Suprapubic skin (tissue), 4 donors: Measurements from ENCODE around the gene PPP3CB. TPM values are rescaled to one million over a fixed set of nuclear protein-coding genes. Genes with fewer than 3 reads are reported as not detected.

Experiments
- DNase-seq, 2 donors: peaks; one replicate each; pipeline ENCODE4 v3.0.0-alpha.2; 2019; ENCODE audit warnings: low spot score in 2 of 2
- H3K27ac ChIP-seq: fragments of 200-600 bp; sonication (generic); one replicate; pipeline ENCODE4 v1.5.1; 2019
- H3K27me3 ChIP-seq: fragments of 200-600 bp; sonication (generic); one replicate; pipeline ENCODE4 v1.5.1; 2019
- H3K36me3 ChIP-seq: fragments of 200-600 bp; sonication (generic); one replicate; pipeline ENCODE4 v1.5.1; 2019
- H3K4me1 ChIP-seq: fragments of 200-600 bp; sonication (generic); one replicate; pipeline ENCODE4 v1.5.1; 2019
- H3K4me3 ChIP-seq: fragments of 200-600 bp; sonication (generic); one replicate; pipeline ENCODE4 v1.5.1; 2019; ENCODE audit warnings: mild to moderate bottlenecking
- H3K9me3 ChIP-seq: fragments of 200-600 bp; sonication (generic); one replicate; pipeline ENCODE4 v1.5.1; 2019
- CTCF ChIP-seq, 2 donors: fragments of 200-600 bp in 1 of 2; fragments of 450-650 bp in 1 of 2; sonication (generic) in 1 of 2; IDR thresholded peaks; one replicate each; pipeline ENCODE4 v1.5.1; 2016 to 2019; ENCODE audit warnings: antibody characterized with exemption in 2 of 2, mild to moderate bottlenecking in 1 of 2, moderate library complexity in 1 of 2
- EP300 ChIP-seq: sonication (generic); formaldehyde crosslinking; IDR thresholded peaks from one replicate; pipeline ENCODE4 v1.6.1; 2017; ENCODE audit warnings: antibody characterized with exemption
- POLR2A ChIP-seq, 2 donors: fragments of 450-650 bp; IDR thresholded peaks; one replicate each; pipeline ENCODE4 v1.6.1; 2017; ENCODE audit warnings: antibody characterized with exemption in 2 of 2, mild to moderate bottlenecking in 2 of 2, moderate library complexity in 2 of 2
- POLR2AphosphoS5 ChIP-seq, 3 donors: sonication (generic); formaldehyde crosslinking; IDR thresholded peaks; one replicate each; pipeline ENCODE4 v1.6.1; 2017; ENCODE audit warnings: antibody characterized with exemption in 3 of 3
- WGBS: methylation state at CpG from one replicate; pipeline ENCODE4 v1.1.5; 2018; 5-methylcytosine and 5-hydroxymethylcytosine counted together
- total RNA-seq, 4 donors: library from RNA; depleted of rRNA; stranded (reverse); fragments of >200 nt; gene quantifications; one replicate each; pipeline ENCODE4 v1.1.0, GENCODE V29; 2016

PPP3CB gene
- total RNA-seq, 4 donors from 2014 or later: 24.9 to 45.4 (median 30.5) TPM

- WGBS: 85% methylated on average over 1 of the region's 1 CpG
- TF ChIP-seq EP300: no peak
- no peak for TF ChIP-seq POLR2A (IDR thresholded peaks at IDR 0.05)
- no peak for TF ChIP-seq POLR2AphosphoS5 (IDR thresholded peaks at IDR 0.05)
- no peak for TF ChIP-seq CTCF (IDR thresholded peaks at IDR 0.05)
- Histone ChIP-seq H3K9me3 (no peaks in the 10 kb centered on the region), H3K4me3 (no peak overlapping the region), H3K4me1 (no peaks in the 10 kb centered on the region), H3K27ac (no peak overlapping the region), H3K36me3 (peaks cover 49% of the 10 kb centered on the region), H3K27me3 (no peaks in the 10 kb centered on the region)
- DNase-seq: no peak
Measured at GRCh38 chr10:73449113-73449512, 46.7 kb downstream of the PPP3CB start.

- DNase-seq: no peak
- Histone ChIP-seq H3K9me3 (no peaks in the 10 kb centered on the region), H3K4me3 (no peak overlapping the region), H3K4me1 (no peaks in the 10 kb centered on the region), H3K36me3 (peaks cover 43% of the 10 kb centered on the region), H3K27me3 (no peaks in the 10 kb centered on the region), H3K27ac (no peak overlapping the region)
- WGBS: 81% methylated on average over 1 of the region's 1 CpG
- TF ChIP-seq POLR2AphosphoS5 (IDR thresholded peaks at IDR 0.05) (no peak), POLR2A (IDR thresholded peaks at IDR 0.05) (no peak)
Measured at GRCh38 chr10:73448384-73448783, 47.4 kb downstream of the PPP3CB start.

GRCh38 chr10:73446926-73447325 is 48.9 kb downstream of the PPP3CB start:
- no peaks in the 10 kb centered on the region for H3K9me3 ChIP-seq
- no peak for DNase-seq
- no peak overlapping the region for H3K4me3 ChIP-seq
- H3K4me1 ChIP-seq: no peaks in the 10 kb centered on the region
- H3K27ac ChIP-seq: no peak overlapping the region
- peaks cover 36% of the 10 kb centered on the region for H3K36me3 ChIP-seq
- H3K27me3 ChIP-seq: no peaks in the 10 kb centered on the region
- TF ChIP-seq POLR2A (IDR thresholded peaks at IDR 0.05) (no peak), EP300 (no peak)

GRCh38 chr10:73444457-73444856 is 51.4 kb downstream of the PPP3CB start:
- Histone ChIP-seq H3K4me3 (no peak overlapping the region), H3K36me3 (peaks cover 55% of the 10 kb centered on the region), H3K4me1 (no peaks in the 10 kb centered on the region), H3K9me3 (no peaks in the 10 kb centered on the region), H3K27ac (no peak overlapping the region), H3K27me3 (no peaks in the 10 kb centered on the region)
- WGBS: 88% methylated on average over 1 of the region's 1 CpG
- no peak for DNase-seq
- no peak for TF ChIP-seq POLR2A (IDR thresholded peaks at IDR 0.05)
- no peak for TF ChIP-seq POLR2AphosphoS5 (IDR thresholded peaks at IDR 0.05)
- TF ChIP-seq CTCF (IDR thresholded peaks at IDR 0.05): no peak
- TF ChIP-seq EP300: no peak

GRCh38 chr10:73439605-73440312 is 56.1 kb downstream of the PPP3CB start:
- WGBS: 88% methylated on average over 1 of the region's 1 CpG
- peaks cover 48% of the 10 kb centered on the region for H3K36me3 ChIP-seq

GRCh38 chr10:73439055-73439454 is 56.8 kb downstream of the PPP3CB start:
- TF ChIP-seq EP300: no peak
- TF ChIP-seq POLR2A (IDR thresholded peaks at IDR 0.05): no peak
- no peak for TF ChIP-seq POLR2AphosphoS5 (IDR thresholded peaks at IDR 0.05)
- TF ChIP-seq CTCF (IDR thresholded peaks at IDR 0.05): no peak
- no peak for DNase-seq
- no peak overlapping the region for H3K27ac ChIP-seq
- H3K4me1 ChIP-seq: no peaks in the 10 kb centered on the region
- peaks cover 41% of the 10 kb centered on the region for H3K36me3 ChIP-seq
- H3K9me3 ChIP-seq: no peaks in the 10 kb centered on the region
- 94% methylated on average over 1 of the region's 1 CpG for WGBS
- H3K4me3 ChIP-seq: no peak overlapping the region
- H3K27me3 ChIP-seq: no peaks in the 10 kb centered on the region

More at GRCh38 chr10:73439605-73440312, 56.1 kb downstream of the PPP3CB start:
- Histone ChIP-seq H3K4me1 (no peaks in the 10 kb centered on the region), H3K9me3 (no peaks in the 10 kb centered on the region), H3K27ac (no peak overlapping the region), H3K27me3 (no peaks in the 10 kb centered on the region), H3K4me3 (no peak overlapping the region)
- DNase-seq: no peak
- TF ChIP-seq EP300 (no peak), POLR2A (IDR thresholded peaks at IDR 0.05) (no peak)

GRCh38 chr10:73433538-73433867 is 62.3 kb downstream of the PPP3CB start, which contains the start of gene MSS51:
MSS51 (minus strand) TSS chr10:73433561; CDS start chr10:73428284, 5,277 bp downstream.
- no peak for DNase-seq
- no peak within 1 kb of the TSS for H3K4me3 ChIP-seq
- no peaks in the 10 kb centered on the region for H3K4me1 ChIP-seq
- no peaks in the 10 kb centered on the region for H3K27me3 ChIP-seq
- peaks cover 21% of the 10 kb centered on the region for H3K36me3 ChIP-seq
- no peaks in the 10 kb centered on the region for H3K9me3 ChIP-seq
- TF ChIP-seq POLR2AphosphoS5 (IDR thresholded peaks at IDR 0.05): no peak
- TF ChIP-seq CTCF (IDR thresholded peaks at IDR 0.05): no peak
- no peak for TF ChIP-seq POLR2A (IDR thresholded peaks at IDR 0.05)
- no peak for TF ChIP-seq EP300
- no peak within 1 kb of the TSS for H3K27ac ChIP-seq
